SU-DHL-6 (cell line): ENCODE measurements around the gene PSMB9.
"Not testable (repeated sequence)": the region's sequence is repeated elsewhere in the genome, so short reads cannot be mapped to it uniquely, and the experiment has no call there.

Source experiments
- H2AFZ ChIP-seq: fragments of 200-600 bp; sonication (generic); 2 replicates; pipeline ENCODE4 v1.6.1; 2014; ENCODE audit warnings: low read depth, mild to moderate bottlenecking, moderate library complexity, mixed read lengths, antibody characterized with exemption, low read length; ENCODE audit not compliant: severe bottlenecking
- H3F3A ChIP-seq: fragments of 200-600 bp; shearing (Covaris generic); 2 replicates; pipeline ENCODE4 v1.6.0; 2016; ENCODE audit warnings: antibody characterized with exemption, mild to moderate bottlenecking; ENCODE audit not compliant: insufficient read depth
- H3K27ac ChIP-seq: fragments of 200-600 bp; sonication (generic); 2 replicates; pipeline ENCODE4 v1.5.1; 2016; ENCODE audit warnings: low read depth, mild to moderate bottlenecking, low read length, moderate library complexity, mixed read lengths
- H3K27me3 ChIP-seq: fragments of 200-600 bp; sonication (generic), shearing (Covaris generic); 2 replicates; pipeline ENCODE4 v1.6.0; 2014; ENCODE audit warnings: mild to moderate bottlenecking, low read length
- H3K36me3 ChIP-seq: fragments of 200-600 bp; sonication (generic); 2 replicates; pipeline ENCODE4 v1.6.1; 2014; ENCODE audit warnings: mild to moderate bottlenecking, low read length, mixed read lengths
- H3K4me2 ChIP-seq: fragments of 300-600, 200-600 bp; shearing (Covaris generic), sonication (generic); 2 replicates; pipeline ENCODE4 v1.6.0; 2014; ENCODE audit warnings: low read length, low read depth, mild to moderate bottlenecking; ENCODE audit not compliant: poor library complexity, severe bottlenecking
- H3K4me3 ChIP-seq: fragments of 200-600 bp; sonication (generic); 2 replicates; pipeline ENCODE4 v1.5.1; 2014; ENCODE audit warnings: antibody characterized with exemption, low read length, mild to moderate bottlenecking, mixed read lengths; ENCODE audit not compliant: insufficient read depth, poor library complexity, severe bottlenecking
- H3K79me2 ChIP-seq: fragments of 200-600 bp; sonication (generic); 2 replicates; pipeline ENCODE4 v1.6.1; 2014; ENCODE audit warnings: mild to moderate bottlenecking, low read length, moderate library complexity; ENCODE audit not compliant: insufficient read depth
- H3K9ac ChIP-seq: fragments of 200-600 bp; sonication (generic); 2 replicates; pipeline ENCODE4 v1.7.0; 2014; ENCODE audit warnings: mild to moderate bottlenecking, low read length
- H3K9me2 ChIP-seq: fragments of 200-600 bp; sonication (generic); replicated peaks from 2 replicates; pipeline ENCODE4 v1.6.1; 2014; ENCODE audit warnings: low read length; ENCODE audit not compliant: insufficient read depth
- H3K9me3 ChIP-seq: fragments of 200-600 bp; sonication (generic); 2 replicates; pipeline ENCODE4 v1.6.1; 2014; ENCODE audit warnings: low read length, mixed read lengths; ENCODE audit not compliant: insufficient read depth
- H4K20me1 ChIP-seq: fragments of 200-600 bp; sonication (generic); 2 replicates; pipeline ENCODE4 v1.6.1; 2014; ENCODE audit warnings: low read depth, mild to moderate bottlenecking, antibody characterized with exemption, low read length, moderate library complexity, mixed read lengths
- CTCF ChIP-seq: fragments of 200-600 bp; sonication (generic); IDR thresholded peaks from one replicate; pipeline ENCODE4 v1.5.1; 2017; ENCODE audit warnings: antibody characterized with exemption, mild to moderate bottlenecking, low read length, moderate library complexity; ENCODE audit not compliant: insufficient read depth, poor library complexity, severe bottlenecking
- EZH2phosphoT487 ChIP-seq: fragments of 200-600 bp; sonication (generic), shearing (Covaris generic); conservative IDR thresholded peaks from 2 replicates; pipeline ENCODE4 v1.6.1; 2018; ENCODE audit warnings: mild to moderate bottlenecking, antibody characterized with exemption, low read length, moderate library complexity, mixed read lengths

PSMB9 gene

GRCh38 chr6:32876603-32877002 lies 22.6 kb downstream of the PSMB9 start:
- Histone ChIP-seq H3F3A (peaks cover under 1% of the 10 kb centered on the region; the same call in 1 of the 2 replicates), H3K9ac (no peak overlapping the region), H3K79me2 (no peaks in the 10 kb centered on the region), H3K9me3 (no peaks in the 10 kb centered on the region), H3K27me3 (no peaks in the 10 kb centered on the region), H3K27ac (no peak overlapping the region), H3K4me3 (no peak overlapping the region), H2AFZ (no peak overlapping the region), H3K9me2 (no peaks in the 10 kb centered on the region), H4K20me1 (no peaks in the 10 kb centered on the region), H3K4me2 (no peak overlapping the region), H3K36me3 (no peaks in the 10 kb centered on the region)
- TF ChIP-seq CTCF: no peak
- no peak for TF ChIP-seq EZH2phosphoT487

GRCh38 chr6:32879691-32880090 lies 25.7 kb downstream of the PSMB9 start:
- no peaks in the 10 kb centered on the region for H3F3A ChIP-seq
- no peak overlapping the region for H3K4me2 ChIP-seq
- no peak overlapping the region for H3K27ac ChIP-seq
- no peaks in the 10 kb centered on the region for H3K27me3 ChIP-seq
- no peak overlapping the region for H3K4me3 ChIP-seq
- no peak overlapping the region for H3K9ac ChIP-seq
- H3K36me3 ChIP-seq: no peaks in the 10 kb centered on the region
- no peaks in the 10 kb centered on the region for H3K9me3 ChIP-seq
- H3K79me2 ChIP-seq: no peaks in the 10 kb centered on the region
- H4K20me1 ChIP-seq: no peaks in the 10 kb centered on the region
- H2AFZ ChIP-seq: no peak overlapping the region
- H3K9me2 ChIP-seq: no peaks in the 10 kb centered on the region
- no peak for TF ChIP-seq CTCF
- no peak for TF ChIP-seq EZH2phosphoT487

- H3K36me3 ChIP-seq, H4K20me1 ChIP-seq, H2AFZ ChIP-seq, H3K4me2 ChIP-seq, H3K9ac ChIP-seq, H3K27ac ChIP-seq, H3F3A ChIP-seq, H3K9me3 ChIP-seq, H3K79me2 ChIP-seq, H3K27me3 ChIP-seq, H3K9me2 ChIP-seq, H3K4me3 ChIP-seq: not testable (repeated sequence)
These were observed 27.0 kb downstream of the PSMB9 start for GRCh38 chr6:32880962-32881361.

GRCh38 chr6:32882879-32883250 lies 28.9 kb downstream of the PSMB9 start:
- Histone ChIP-seq H3K9me3 (no peaks in the 10 kb centered on the region), H3K4me3 (no peak overlapping the region), H3F3A (no peaks in the 10 kb centered on the region), H3K9ac (no peak overlapping the region), H3K4me2 (no peak overlapping the region), H3K79me2 (no peaks in the 10 kb centered on the region), H3K9me2 (no peaks in the 10 kb centered on the region), H3K27me3 (no peaks in the 10 kb centered on the region), H2AFZ (no peak overlapping the region), H4K20me1 (no peaks in the 10 kb centered on the region), H3K27ac (no peak overlapping the region), H3K36me3 (no peaks in the 10 kb centered on the region)
- TF ChIP-seq CTCF: no peak
- TF ChIP-seq EZH2phosphoT487: no peak
